Measurements from ENCODE around the gene DDI2.

GRCh38 chr1:15624133-15624714, 7.0 kb downstream of the DDI2 start:
- TF ChIP-seq, protein P1, sequence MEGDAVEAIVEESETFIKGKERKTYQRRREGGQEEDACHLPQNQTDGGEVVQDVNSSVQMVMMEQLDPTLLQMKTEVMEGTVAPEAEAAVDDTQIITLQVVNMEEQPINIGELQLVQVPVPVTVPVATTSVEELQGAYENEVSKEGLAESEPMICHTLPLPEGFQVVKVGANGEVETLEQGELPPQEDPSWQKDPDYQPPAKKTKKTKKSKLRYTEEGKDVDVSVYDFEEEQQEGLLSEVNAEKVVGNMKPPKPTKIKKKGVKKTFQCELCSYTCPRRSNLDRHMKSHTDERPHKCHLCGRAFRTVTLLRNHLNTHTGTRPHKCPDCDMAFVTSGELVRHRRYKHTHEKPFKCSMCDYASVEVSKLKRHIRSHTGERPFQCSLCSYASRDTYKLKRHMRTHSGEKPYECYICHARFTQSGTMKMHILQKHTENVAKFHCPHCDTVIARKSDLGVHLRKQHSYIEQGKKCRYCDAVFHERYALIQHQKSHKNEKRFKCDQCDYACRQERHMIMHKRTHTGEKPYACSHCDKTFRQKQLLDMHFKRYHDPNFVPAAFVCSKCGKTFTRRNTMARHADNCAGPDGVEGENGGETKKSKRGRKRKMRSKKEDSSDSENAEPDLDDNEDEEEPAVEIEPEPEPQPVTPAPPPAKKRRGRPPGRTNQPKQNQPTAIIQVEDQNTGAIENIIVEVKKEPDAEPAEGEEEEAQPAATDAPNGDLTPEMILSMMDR (tag by site-specific recombination; IDR thresholded peaks at IDR 0.05) = no peak
- 0 out of 2 replicates have a peak, but pooled peaks have one; percentile 14 for TF ChIP-seq ZBTB44 (tag by site-specific recombination; IDR thresholded peaks at IDR 0.05)
- TF ChIP-seq ZNF274 (IDR thresholded peaks at IDR 0.05; ENCODE audit: low read length) = no peak
- no peak for TF ChIP-seq ZNF274 (tag by site-specific recombination; IDR thresholded peaks at IDR 0.05; ENCODE audit: borderline replicate concordance)
- peak; percentile 96 for TF ChIP-seq ZNF121 (tag by site-specific recombination; IDR thresholded peaks at IDR 0.05)
- no peak for TF ChIP-seq TCF7L2 (IDR thresholded peaks at IDR 0.05; ENCODE audit: borderline replicate concordance, low read depth, low read length)
- no peak for TF ChIP-seq ZNF76 (tag by site-specific recombination; IDR thresholded peaks at IDR 0.05; ENCODE audit: borderline replicate concordance, low read depth)
- TF ChIP-seq SP3 (tag by site-specific recombination; IDR thresholded peaks at IDR 0.05) = no peak
- no peak for TF ChIP-seq ZNF404 (tag by site-specific recombination; IDR thresholded peaks at IDR 0.05)
- no peak for TF ChIP-seq ZNF610 (tag by site-specific recombination; IDR thresholded peaks at IDR 0.05; ENCODE audit: borderline replicate concordance)
